Choroid plexus epithelial cell (primary cell): ENCODE results near the gene NUDT8.
A peak's percentile ranks its signal among the peaks of the same experiment; 100 is the strongest.
"Not testable (repeated sequence)": the region's sequence is repeated elsewhere in the genome, so short reads cannot be mapped to it uniquely, and the experiment has no call there.

Experiments
- DNase-seq: peaks from one replicate; pipeline ENCODE4 v3.0.0-alpha.2; 2010; ENCODE audit warnings: low read depth
- H3K4me3 ChIP-seq: 2 replicates; pipeline ENCODE4 v1.5.1; 2011; ENCODE audit warnings: low read depth, mild to moderate bottlenecking, control low read depth, low read length, moderate library complexity
- CTCF ChIP-seq: conservative IDR thresholded peaks from 2 replicates; pipeline ENCODE4 v1.5.1; 2011; ENCODE audit warnings: low read depth, mild to moderate bottlenecking, control low read depth, inconsistent platforms, low read length, moderate library complexity

Gene NUDT8

GRCh38 chr11:67608486-67608885, 21.3 kb downstream of the NUDT8 start:
- TF ChIP-seq CTCF, result no peak
- DNase-seq, result no peak
- H3K4me3 ChIP-seq, result no peak overlapping the region

DNA sequence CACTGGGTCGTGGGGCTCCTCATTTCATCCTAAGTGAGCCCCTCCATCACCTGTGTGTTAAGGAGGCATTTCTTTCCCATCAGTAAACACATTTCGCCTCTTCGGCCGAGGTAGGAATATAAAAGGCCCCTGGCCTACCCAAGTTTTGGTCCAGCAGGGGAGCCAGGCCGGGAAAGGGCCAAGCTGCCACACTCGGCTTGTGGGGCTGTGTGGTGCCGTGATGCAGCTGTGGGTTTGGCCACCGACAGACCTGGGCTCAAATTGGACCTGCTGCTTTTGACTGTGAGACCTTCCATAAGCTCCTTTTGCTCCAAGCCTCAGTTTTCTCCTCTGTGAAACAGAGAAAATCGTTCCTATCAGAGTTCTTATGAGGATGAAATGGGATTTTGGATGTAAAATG, 22.2 kb downstream of the NUDT8 start:
- no peak for TF ChIP-seq CTCF
- H3K4me3 ChIP-seq, result peak overlapping the region; percentile 97

DNA sequence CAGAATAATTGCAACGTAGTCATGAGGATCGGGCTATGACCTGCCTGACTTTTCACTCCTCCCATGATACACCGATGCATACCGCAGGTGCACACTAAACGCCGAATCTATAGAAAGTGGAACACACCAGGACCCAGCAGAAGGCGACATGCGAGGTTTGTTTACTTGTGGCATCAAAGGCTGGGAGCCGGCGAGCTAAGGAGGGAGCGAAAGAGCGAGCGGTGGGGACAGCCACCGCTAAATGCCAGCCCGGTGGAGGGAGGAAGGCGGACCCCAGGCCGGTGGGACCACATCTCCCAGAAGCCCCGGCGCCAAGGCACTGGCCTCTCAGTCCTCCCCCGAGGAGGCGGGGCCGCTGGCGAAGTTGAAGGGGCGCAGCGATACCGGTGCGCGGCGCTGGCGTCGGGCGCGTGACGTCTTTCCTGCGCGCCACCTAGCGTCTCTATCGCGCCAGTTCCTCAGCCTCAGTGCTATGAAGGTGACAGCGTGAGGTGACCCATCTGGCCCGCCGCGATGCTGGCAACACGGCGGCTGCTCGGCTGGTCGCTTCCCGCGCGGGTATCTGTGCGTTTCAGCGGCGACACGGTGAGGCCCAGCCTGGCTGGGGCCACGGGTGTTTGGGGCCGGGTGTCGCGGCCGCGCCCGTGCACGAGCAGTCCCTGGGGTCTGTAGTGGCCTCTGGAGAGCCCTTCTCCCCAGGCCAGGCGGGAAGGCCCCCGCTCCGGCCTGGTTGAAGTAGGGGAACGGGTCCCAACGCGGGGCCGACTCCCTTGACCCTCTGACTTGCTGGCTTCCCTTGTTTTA, 23.0 kb downstream of the NUDT8 start, which contains the start of gene NDUFV1:
Gene NDUFV1 (plus strand): TSS at position 445 of the 804 bp plus-strand sequence. CDS start 69 bp downstream, at position 514.
- H3K4me3 ChIP-seq, result peak within 1 kb of the TSS; percentile 97
- peak; percentile 49 for TF ChIP-seq CTCF
- peak; percentile 93 for DNase-seq

More for the DNA sequence above, 22.2 kb downstream of the NUDT8 start:
- no peak for DNase-seq

GRCh38 chr11:67606093-67606491, 23.6 kb downstream of the NUDT8 start:
- peak overlapping the region; percentile 97 for H3K4me3 ChIP-seq
- no peak for DNase-seq
- TF ChIP-seq CTCF, result no peak

DNA sequence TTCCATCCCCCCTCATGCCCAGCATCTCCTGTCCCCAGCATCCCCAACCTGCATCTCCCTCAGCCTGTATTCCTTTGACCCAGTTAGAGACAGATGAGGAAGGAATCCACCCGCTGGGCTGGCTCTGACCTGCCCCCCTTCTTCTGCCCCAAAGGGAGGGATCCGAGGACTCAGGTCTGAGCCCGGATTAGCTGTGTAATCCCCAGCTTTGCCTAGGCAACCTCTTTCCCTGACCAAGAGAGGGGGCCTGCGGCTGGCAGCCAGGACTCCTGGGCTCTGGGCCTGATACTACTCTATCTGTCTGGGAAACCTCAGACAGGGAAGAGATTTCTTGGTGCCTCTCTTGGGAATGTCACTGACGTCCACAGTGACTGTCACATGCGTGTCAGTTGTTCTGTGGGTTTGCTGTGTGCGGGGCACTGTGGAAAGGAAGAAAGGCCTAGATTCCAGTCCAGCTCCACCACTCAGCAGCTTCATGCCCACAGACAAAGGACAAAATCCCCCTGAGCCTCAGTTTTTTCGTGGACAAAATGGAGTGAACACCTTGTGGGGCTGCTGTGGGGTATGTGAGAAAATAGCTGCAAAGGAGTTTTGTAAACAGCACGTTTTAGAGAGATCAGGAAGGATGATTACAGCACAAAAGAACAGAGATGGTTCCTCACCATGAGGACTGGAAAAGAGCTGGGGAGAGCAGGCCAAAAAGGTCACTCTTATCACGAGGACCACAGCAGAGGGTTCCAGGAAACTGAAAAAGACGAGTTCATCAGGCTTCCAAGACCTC, 24.3 kb downstream of the NUDT8 start:
- no peak for DNase-seq
- no peak overlapping the region for H3K4me3 ChIP-seq

DNA sequence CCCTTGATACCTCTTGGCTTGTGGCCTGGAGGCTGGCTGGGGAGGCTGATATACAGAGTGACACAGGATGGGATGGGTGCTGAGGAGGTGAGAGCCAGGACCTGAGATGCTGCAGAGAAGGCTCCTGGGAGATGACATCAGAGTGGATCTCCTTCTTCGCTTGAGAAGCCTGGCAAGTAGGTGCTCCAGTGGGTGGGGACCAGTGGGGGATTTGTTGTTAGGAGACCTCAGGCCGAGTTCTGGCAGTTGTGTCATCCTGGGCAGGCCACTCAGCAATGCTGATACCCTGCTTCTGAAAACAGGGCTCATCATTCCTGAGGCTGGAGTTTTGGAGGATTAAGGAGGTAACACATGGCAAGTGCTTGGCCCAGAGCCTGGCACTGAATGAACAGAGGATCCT, 24.9 kb downstream of the NUDT8 start:
- H3K4me3 ChIP-seq, result no peak overlapping the region
- no peak for TF ChIP-seq CTCF
- no peak for DNase-seq

More for the DNA sequence above, 24.3 kb downstream of the NUDT8 start:
- TF ChIP-seq CTCF, result no peak

- not testable (repeated sequence) for DNase-seq, H3K4me3 ChIP-seq
Observed at GRCh38 chr11:67604119-67604518, 25.6 kb downstream of the NUDT8 start.
